H1 (cell line): Measurements from ENCODE around the gene PPP1R10. TPM values are rescaled to one million over a fixed set of nuclear protein-coding genes. Genes with fewer than 3 reads are reported as not detected.

Source experiments
- CHD7 ChIP-seq: fragments of 300-600 bp; sonication (generic); IDR thresholded peaks from 2 replicates; pipeline ENCODE4 v1.7.1; 2012; ENCODE audit warnings: low read length, moderate library complexity, mild to moderate bottlenecking, inconsistent platforms; ENCODE audit not compliant: insufficient replicate concordance
- EGR1 ChIP-seq: IDR thresholded peaks from 2 replicates; pipeline ENCODE4 v1.6.1; 2011; ENCODE audit warnings: low read depth, low read length, borderline replicate concordance
- polyA plus RNA-seq, 7 experiments: library from polyadenylated mRNA; depleted of rRNA in 3 of 7; stranded (reverse) in 5 of 7; unstranded in 2 of 7; fragments of >200 nt in 5 of 7; fragments of 200-250 nt in 2 of 7; gene quantifications; 1 replicate in 5 of 7; 2 replicates in 1 of 7; 4 replicates in 1 of 7; pipeline versions ENCODE4 v1.2.1 to v1.2.3, GENCODE V29; 2011 to 2013; ENCODE audit warnings: missing spikeins in 2 of 7, mixed read lengths in 2 of 7
- total RNA-seq: library from RNA; stranded (reverse); fragmentation: NEBNext Ultra II Directional; extraction: Animal tissue kit (Norgen Biotek cat#: 25700); gene quantifications from 2 replicates; pipeline ENCODE4 v1.2.1, GENCODE V29; 2021

PPP1R10 gene
- total and polyA plus RNA-seq, 2 of the 8 experiments (the other 6 are each of a cell fraction or from before 2014, with no cell fraction given) = 23.9 to 89.1 TPM

DNA sequence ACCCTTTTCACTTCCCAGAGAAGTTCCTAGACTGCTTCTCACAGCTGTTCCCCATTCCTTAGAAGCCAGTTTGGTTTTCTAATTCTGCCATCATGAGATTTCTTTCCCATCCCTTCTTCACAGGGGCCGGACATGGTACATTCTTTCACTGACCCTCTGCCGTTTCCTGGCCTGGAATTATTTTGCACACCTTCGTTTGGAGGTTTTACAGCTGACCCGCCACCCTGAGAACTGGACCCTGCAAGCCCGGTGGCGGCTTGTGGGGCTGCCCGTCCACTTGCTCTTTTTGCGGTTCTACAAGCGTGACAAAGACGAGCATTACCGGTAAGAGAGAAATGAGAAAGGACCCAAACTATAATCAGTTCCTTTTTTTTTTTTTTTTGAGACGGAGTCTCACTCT, 34.1 kb upstream of the PPP1R10 start (continued):
- TF ChIP-seq EGR1 = no peak
- no peak for TF ChIP-seq CHD7
